IMR-90 (cell line): Measurements from ENCODE around the gene BSCL2. TPM values are rescaled to one million over a fixed set of nuclear protein-coding genes. Genes with fewer than 3 reads are reported as not detected.

ENCODE experiments used
- ATAC-seq: fragments of 200-7000 bp; cut with Tn5 transposase; 2 replicates; pipeline ENCODE4 v1.9.1; 2020; ENCODE audit warnings: low read depth, mild to moderate bottlenecking, moderate library complexity
- BruUV-seq: library from RNA; stranded (reverse); fragments of 400-500 nt; replicated peaks from 2 replicates; lab custom pipeline; 2021; lab: Mats Ljungman, UMichigan
- CTCF ChIA-PET: fragments of 300-600 bp; formaldehyde crosslinking; extraction: SDS; loops from one replicate; lab custom pipeline; 2021; ENCODE audit warnings: antibody characterized with exemption; lab: Yijun Ruan, JAX
- POLR2A ChIA-PET: fragments of 300-600 bp; sonication (Branson Sonifier 250); formaldehyde crosslinking; loops from one replicate; lab custom pipeline; 2022; ENCODE audit warnings: antibody characterized with exemption; ENCODE audit not compliant: unreplicated experiment; lab: Charles Lee
- DNase-seq: peaks from one replicate; pipeline ENCODE4 v3.0.0; 2013
- H2AFZ ChIP-seq: replicated peaks from 2 replicates; pipeline ENCODE3; 2013; ENCODE audit warnings: low read length, mild to moderate bottlenecking; ENCODE audit not compliant: poor library complexity
- H2AK5ac ChIP-seq: 2 replicates; pipeline ENCODE4 v1.6.1; 2013; ENCODE audit warnings: low read depth, low read length, inconsistent platforms
- H2AK9ac ChIP-seq: replicated peaks from 2 replicates; pipeline ENCODE3; 2013; ENCODE audit warnings: mild to moderate bottlenecking, low read depth, low read length, moderate library complexity; ENCODE audit not compliant: poor library complexity
- H2BK120ac ChIP-seq: 2 replicates; pipeline ENCODE4 v1.6.1; 2013; ENCODE audit warnings: low read depth, low read length, inconsistent platforms
- H2BK15ac ChIP-seq: 3 replicates; pipeline ENCODE4 v1.6.1; 2013; ENCODE audit warnings: low read depth, low read length, inconsistent platforms
- H2BK20ac ChIP-seq: 2 replicates; pipeline ENCODE4 v1.6.1; 2013; ENCODE audit warnings: low read depth, mild to moderate bottlenecking, inconsistent platforms, low read length, moderate library complexity
- H2BK5ac ChIP-seq: 2 replicates; pipeline ENCODE4 v1.6.1; 2013; ENCODE audit warnings: mild to moderate bottlenecking, low read depth, low read length, inconsistent platforms; ENCODE audit not compliant: poor library complexity, severe bottlenecking
- H3K14ac ChIP-seq: replicated peaks from 2 replicates; pipeline ENCODE4 v1.6.1; 2013; ENCODE audit warnings: low read depth, low read length, inconsistent platforms
- H3K18ac ChIP-seq: 2 replicates; pipeline ENCODE4 v1.6.1; 2013; ENCODE audit warnings: low read depth, low read length, control low read depth
- H3K23ac ChIP-seq: 2 replicates; pipeline ENCODE4 v1.6.1; 2013; ENCODE audit warnings: low read depth, low read length, inconsistent platforms
- H3K27ac ChIP-seq: 2 replicates; pipeline ENCODE4 v1.5.1; 2013; ENCODE audit warnings: mild to moderate bottlenecking, control low read depth, low read length; ENCODE audit not compliant: insufficient read depth
- H3K27me3 ChIP-seq: 2 replicates; pipeline ENCODE4 v1.6.1; 2013; ENCODE audit warnings: low read length; ENCODE audit not compliant: control insufficient read depth, insufficient read depth
- H3K36me3 ChIP-seq: 2 replicates; pipeline ENCODE4 v1.6.1; 2013; ENCODE audit warnings: low read length, mixed read lengths; ENCODE audit not compliant: control insufficient read depth, insufficient read depth
- H3K4ac ChIP-seq: 2 replicates; pipeline ENCODE4 v1.6.1; 2013; ENCODE audit warnings: low read depth, low read length, inconsistent platforms
- H3K4me1 ChIP-seq: 2 replicates; pipeline ENCODE4 v1.6.1; 2013; ENCODE audit warnings: low read length, mixed read lengths; ENCODE audit not compliant: control insufficient read depth, insufficient read depth
- H3K4me2 ChIP-seq: 2 replicates; pipeline ENCODE4 v1.6.1; 2013; ENCODE audit warnings: low read depth, mild to moderate bottlenecking, control low read depth, low read length, moderate library complexity
- H3K4me3 ChIP-seq: 2 replicates; pipeline ENCODE4 v1.5.1; 2013; ENCODE audit warnings: low read depth, mild to moderate bottlenecking, control low read depth, low read length, moderate library complexity; ENCODE audit not compliant: insufficient read depth
- H3K56ac ChIP-seq: 2 replicates; pipeline ENCODE4 v1.6.1; 2013; ENCODE audit warnings: low read length, inconsistent platforms; ENCODE audit not compliant: insufficient read depth; ENCODE audit errors: extremely low read depth
- H3K79me1 ChIP-seq, 2 experiments: 2 replicates each; pipeline ENCODE4 v1.6.1; 2013; ENCODE audit warnings: low read length in 2 of 2, inconsistent platforms in 1 of 2, low read depth in 1 of 2
- H3K9ac ChIP-seq: 2 replicates; pipeline ENCODE4 v1.6.1; 2013; ENCODE audit warnings: low read depth, low read length, control low read depth
- H3K9me1 ChIP-seq: 2 replicates; pipeline ENCODE4 v1.6.1; 2013; ENCODE audit warnings: low read length, inconsistent platforms; ENCODE audit not compliant: insufficient read depth
- H3K9me3 ChIP-seq: 2 replicates; pipeline ENCODE4 v1.6.1; 2013; ENCODE audit warnings: low read length; ENCODE audit not compliant: control insufficient read depth, insufficient read depth
- H4K20me1 ChIP-seq: 2 replicates; pipeline ENCODE4 v1.6.1; 2013; ENCODE audit warnings: low read length, inconsistent platforms; ENCODE audit not compliant: insufficient read depth
- H4K5ac ChIP-seq: 2 replicates; pipeline ENCODE4 v1.6.1; 2013; ENCODE audit warnings: mild to moderate bottlenecking, low read depth, low read length, control low read depth
- H4K8ac ChIP-seq, 2 experiments: 2 replicates each; pipeline ENCODE4 v1.6.1; 2013; ENCODE audit warnings: low read depth in 2 of 2, low read length in 2 of 2, control low read depth in 1 of 2, inconsistent platforms in 1 of 2
- H4K91ac ChIP-seq: 2 replicates; pipeline ENCODE4 v1.6.1; 2013; ENCODE audit warnings: low read depth, low read length, inconsistent platforms; ENCODE audit not compliant: insufficient read depth
- BHLHE40 ChIP-seq: fragments of 150-350 bp; IDR thresholded peaks from 2 replicates; pipeline ENCODE4 v1.6.1; 2016; ENCODE audit warnings: mild to moderate bottlenecking, low read depth, low read length
- CEBPB ChIP-seq: IDR thresholded peaks from 2 replicates; pipeline ENCODE4 v1.6.1; 2012; ENCODE audit warnings: low read depth, low read length, improper control_type of control experiment
- CHD1 ChIP-seq: IDR thresholded peaks from 2 replicates; pipeline ENCODE4 v1.6.1; 2012; ENCODE audit warnings: low read depth, low read length, improper control_type of control experiment
- FOS ChIP-seq: fragments of 150-350 bp; IDR thresholded peaks from 2 replicates; pipeline ENCODE4 v1.6.1; 2016; ENCODE audit warnings: low read depth, low read length
- MAFK ChIP-seq: IDR thresholded peaks from 2 replicates; pipeline ENCODE4 v1.6.1; 2012; ENCODE audit warnings: low read depth, low read length, improper control_type of control experiment
- MAZ ChIP-seq: IDR thresholded peaks from 2 replicates; pipeline ENCODE4 v1.6.1; 2012; ENCODE audit warnings: low read depth, mild to moderate bottlenecking, low read length, improper control_type of control experiment, moderate library complexity, borderline replicate concordance
- MXI1 ChIP-seq: IDR thresholded peaks from 2 replicates; pipeline ENCODE4 v1.6.1; 2012; ENCODE audit warnings: low read depth, mild to moderate bottlenecking, low read length, moderate library complexity, borderline replicate concordance
- NFE2L2 ChIP-seq: fragments of 150-350 bp; IDR thresholded peaks from 2 replicates; pipeline ENCODE4 v1.6.1; 2016; ENCODE audit warnings: low read depth, mild to moderate bottlenecking, low read length
- POLR2A ChIP-seq: IDR thresholded peaks from 2 replicates; pipeline ENCODE4 v1.6.1; 2012; ENCODE audit warnings: mild to moderate bottlenecking, low read depth, low read length
- RAD21 ChIP-seq: IDR thresholded peaks from 2 replicates; pipeline ENCODE4 v1.6.1; 2012; ENCODE audit warnings: low read length, improper control_type of control experiment
- RCOR1 ChIP-seq: IDR thresholded peaks from 2 replicates; pipeline ENCODE4 v1.6.1; 2012; ENCODE audit warnings: mild to moderate bottlenecking, low read length, improper control_type of control experiment; ENCODE audit not compliant: insufficient replicate concordance
- RFX5 ChIP-seq: IDR thresholded peaks from 2 replicates; pipeline ENCODE4 v1.8.0; 2012; ENCODE audit warnings: low read depth, mild to moderate bottlenecking, low read length, moderate library complexity
- SMC3 ChIP-seq: fragments of 150-350 bp; IDR thresholded peaks from 2 replicates; pipeline ENCODE4 v1.6.1; 2016; ENCODE audit warnings: low read depth, mild to moderate bottlenecking, antibody characterized with exemption, low read length, moderate library complexity
- WGBS, 2 experiments: methylation state at CpG; one replicate each; pipeline versions ENCODE4 v1.1.5 to v1.1.7; 2013; ENCODE audit warnings: missing lambda C conversion rate in 2 of 2; ENCODE audit not compliant: insufficient read length in 1 of 2; ENCODE audit errors: extremely low coverage in 2 of 2; 5-methylcytosine and 5-hydroxymethylcytosine counted together
- dilution Hi-C: fragments of 300-500 bp; cut with HindIII; formaldehyde crosslinking; loops from one replicate; pipeline ENCODE4 v1.14.3; 2018; ENCODE audit warnings: low sequenced_read_pairs; ENCODE audit not compliant: unreplicated experiment
- in situ Hi-C: fragments of 300-500 bp; cut with MboI; formaldehyde crosslinking; loops from 3 replicates; pipeline ENCODE4 v1.14.3; 2019; ENCODE audit warnings: low sequenced_read_pairs, inconsistent platforms, mixed read lengths
- intact Hi-C: fragments of 100-400 bp; cut with micrococcal nuclease; formaldehyde crosslinking; loops from 2 replicates; pipeline ENCODE4 v1.10.0; 2022
- polyA plus RNA-seq, 3 experiments: library from polyadenylated mRNA; depleted of rRNA; stranded (reverse); fragments of >200 nt; gene quantifications; 2 replicates each; pipeline ENCODE4 v1.2.3, GENCODE V29; 2012; ENCODE audit warnings: low replicate concordance in 1 of 3
- total RNA-seq: library from RNA; depleted of rRNA; stranded (reverse); fragments of >200 nt; gene quantifications from 2 replicates; pipeline ENCODE4 v1.2.3, GENCODE V29; 2012
- TF ChIP-seq, protein P1 (sequence below): conservative IDR thresholded peaks from 2 replicates; pipeline ENCODE4 v1.5.1; 2012; ENCODE audit warnings: mild to moderate bottlenecking, low read depth, low read length, improper control_type of control experiment
- TF ChIP-seq, protein P2 (sequence below): fragments of 150-350 bp; IDR thresholded peaks from 2 replicates; pipeline ENCODE4 v1.6.1; 2016; ENCODE audit warnings: low read depth, mild to moderate bottlenecking, low read length, moderate library complexity, borderline replicate concordance
- TF ChIP-seq, protein P3 (sequence below): fragments of 150-350 bp; IDR thresholded peaks from 2 replicates; pipeline ENCODE4 v1.6.1; 2017; ENCODE audit warnings: mild to moderate bottlenecking, antibody characterized with exemption, low read length, low read depth

Gene BSCL2
- total and polyA plus RNA-seq, 2 of the 4 experiments (the other 2 are of a cell fraction) = 26.2 to 47.1 TPM

DNA sequence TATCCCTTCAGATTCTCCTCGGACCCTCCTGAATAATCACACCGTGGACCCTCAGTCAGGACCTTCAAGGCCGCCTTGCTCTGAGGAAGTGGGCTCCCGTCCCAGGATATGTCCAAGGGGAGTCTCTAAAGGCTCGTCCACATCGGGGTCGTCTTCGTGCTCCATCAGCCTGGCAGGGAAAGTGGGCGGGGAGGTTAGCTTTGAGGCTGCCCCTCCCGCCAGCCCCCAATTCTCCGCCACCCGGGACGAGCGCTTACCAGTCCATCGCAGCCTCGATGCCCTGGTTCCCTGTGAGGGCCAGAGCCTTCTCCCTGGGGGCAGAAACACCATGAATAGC, 28.8 kb downstream of the BSCL2 start:
- H2AK5ac ChIP-seq = peak overlapping the region; percentile 76
- WGBS, 2 experiments = 0% methylated on average over 4 of the region's 16 CpGs; no CpG with 5 or more reads in 1 of the 2 experiments
- peak overlapping the region; percentile 15; the same call in 1 of the 2 replicates for H3K23ac ChIP-seq
- intact Hi-C loops (no loop called here), in situ Hi-C loops (no loop called here), dilution Hi-C loops (no loop called here)
- H3K36me3 ChIP-seq = peaks cover 17% of the 10 kb centered on the region
- 0 out of 2 replicates have a peak overlapping the region, but pooled peaks have one; percentile 76 for H3K14ac ChIP-seq
- TF ChIP-seq RAD21 (no peak), NFE2L2 (no peak), BHLHE40 (no peak), FOS (no peak), SMC3 (no peak), MAFK (no peak), RFX5 (no peak), MAZ (no peak), MXI1 (no peak), POLR2A (no peak), CEBPB (no peak), RCOR1 (no peak), CHD1 (no peak)
- TF ChIP-seq, protein P1, sequence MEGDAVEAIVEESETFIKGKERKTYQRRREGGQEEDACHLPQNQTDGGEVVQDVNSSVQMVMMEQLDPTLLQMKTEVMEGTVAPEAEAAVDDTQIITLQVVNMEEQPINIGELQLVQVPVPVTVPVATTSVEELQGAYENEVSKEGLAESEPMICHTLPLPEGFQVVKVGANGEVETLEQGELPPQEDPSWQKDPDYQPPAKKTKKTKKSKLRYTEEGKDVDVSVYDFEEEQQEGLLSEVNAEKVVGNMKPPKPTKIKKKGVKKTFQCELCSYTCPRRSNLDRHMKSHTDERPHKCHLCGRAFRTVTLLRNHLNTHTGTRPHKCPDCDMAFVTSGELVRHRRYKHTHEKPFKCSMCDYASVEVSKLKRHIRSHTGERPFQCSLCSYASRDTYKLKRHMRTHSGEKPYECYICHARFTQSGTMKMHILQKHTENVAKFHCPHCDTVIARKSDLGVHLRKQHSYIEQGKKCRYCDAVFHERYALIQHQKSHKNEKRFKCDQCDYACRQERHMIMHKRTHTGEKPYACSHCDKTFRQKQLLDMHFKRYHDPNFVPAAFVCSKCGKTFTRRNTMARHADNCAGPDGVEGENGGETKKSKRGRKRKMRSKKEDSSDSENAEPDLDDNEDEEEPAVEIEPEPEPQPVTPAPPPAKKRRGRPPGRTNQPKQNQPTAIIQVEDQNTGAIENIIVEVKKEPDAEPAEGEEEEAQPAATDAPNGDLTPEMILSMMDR = no peak
- TF ChIP-seq, protein P2, sequence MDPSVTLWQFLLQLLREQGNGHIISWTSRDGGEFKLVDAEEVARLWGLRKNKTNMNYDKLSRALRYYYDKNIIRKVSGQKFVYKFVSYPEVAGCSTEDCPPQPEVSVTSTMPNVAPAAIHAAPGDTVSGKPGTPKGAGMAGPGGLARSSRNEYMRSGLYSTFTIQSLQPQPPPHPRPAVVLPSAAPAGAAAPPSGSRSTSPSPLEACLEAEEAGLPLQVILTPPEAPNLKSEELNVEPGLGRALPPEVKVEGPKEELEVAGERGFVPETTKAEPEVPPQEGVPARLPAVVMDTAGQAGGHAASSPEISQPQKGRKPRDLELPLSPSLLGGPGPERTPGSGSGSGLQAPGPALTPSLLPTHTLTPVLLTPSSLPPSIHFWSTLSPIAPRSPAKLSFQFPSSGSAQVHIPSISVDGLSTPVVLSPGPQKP = no peak
- TF ChIP-seq, protein P3, sequence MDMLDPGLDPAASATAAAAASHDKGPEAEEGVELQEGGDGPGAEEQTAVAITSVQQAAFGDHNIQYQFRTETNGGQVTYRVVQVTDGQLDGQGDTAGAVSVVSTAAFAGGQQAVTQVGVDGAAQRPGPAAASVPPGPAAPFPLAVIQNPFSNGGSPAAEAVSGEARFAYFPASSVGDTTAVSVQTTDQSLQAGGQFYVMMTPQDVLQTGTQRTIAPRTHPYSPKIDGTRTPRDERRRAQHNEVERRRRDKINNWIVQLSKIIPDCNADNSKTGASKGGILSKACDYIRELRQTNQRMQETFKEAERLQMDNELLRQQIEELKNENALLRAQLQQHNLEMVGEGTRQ = no peak
- ChIA-PET CTCF (no interaction called here), POLR2A (no interaction called here)
- peak overlapping the region; percentile 98 for H2AK9ac ChIP-seq
- peaks cover 8% of the 10 kb centered on the region for H3K4me1 ChIP-seq
- H3K9ac ChIP-seq = peak overlapping the region; percentile 96
- H2AFZ ChIP-seq = peak overlapping the region; percentile 97
- peak overlapping the region; percentile 79 for H3K4ac ChIP-seq
- no peaks in the 10 kb centered on the region for H4K20me1 ChIP-seq
- peak overlapping the region; percentile 96 for H3K27ac ChIP-seq
- H3K9me3 ChIP-seq = no peaks in the 10 kb centered on the region
- no peak overlapping the region for H2BK120ac ChIP-seq
- H3K79me1 ChIP-seq = peaks cover 6 to 28% of the 10 kb centered on the region in 2 experiments; a peak in 3 of 4 replicates
- ATAC-seq = no peak; the same call in 1 of the 2 replicates
- peak overlapping the region; percentile 99 for H3K4me2 ChIP-seq
- H4K8ac ChIP-seq = peak overlapping the region; percentile 81 to 98; a peak in 1 of 4 replicates
- H4K91ac ChIP-seq = peak overlapping the region; percentile 23; the same call in 1 of the 2 replicates
- H3K56ac ChIP-seq = peak overlapping the region; percentile 35
- DNase-seq = no peak
- no peaks in the 10 kb centered on the region for H3K27me3 ChIP-seq
- no peak overlapping the region for H2BK15ac ChIP-seq
- peak overlapping the region; percentile 68 for H2BK5ac ChIP-seq
- H3K4me3 ChIP-seq = peak overlapping the region; percentile 94
- H3K18ac ChIP-seq = no peak overlapping the region
- peak overlapping the region; percentile 72 for H4K5ac ChIP-seq
- peaks cover 4% of the 10 kb centered on the region; the same call in 1 of the 2 replicates for H3K9me1 ChIP-seq
- H2BK20ac ChIP-seq = no peak overlapping the region
- no TSS peak for BruUV-seq
